Heart left ventricle (tissue), 16 donors: ENCODE results near the gene ACOD1. TPM values are rescaled to one million over a fixed set of nuclear protein-coding genes. Genes with fewer than 3 reads are reported as not detected.

ENCODE experiments used
- ATAC-seq, 4 donors: fragments of 200-7000 bp; cut with Tn5 transposase; one replicate each; pipeline ENCODE4 v1.9.1; 2020 to 2022; ENCODE audit warnings: moderate library complexity in 4 of 4, mild to moderate bottlenecking in 3 of 4, moderate number of reproducible peaks in 1 of 4
- DNase-seq, 5 donors: peaks; one replicate each; pipeline ENCODE4 v3.0.0-alpha.2; 2020
- H3K27ac ChIP-seq, 12 donors: fragments of 200-600 bp; sonication (generic) in 4 of 12; one replicate each; pipeline versions ENCODE4 v1.5.0 to v1.8.0; 2016 to 2022; ENCODE audit warnings: mild to moderate bottlenecking in 2 of 12
- H3K27me3 ChIP-seq, 9 donors: fragments of 200-600 bp; sonication (generic) in 2 of 9; one replicate each; pipeline versions ENCODE4 v1.5.1 to v1.8.0; 2016 to 2022; ENCODE audit warnings: mild to moderate bottlenecking in 3 of 9
- H3K36me3 ChIP-seq, 9 donors: fragments of 200-600 bp; sonication (generic) in 2 of 9; one replicate each; pipeline versions ENCODE4 v1.5.0 to v1.8.0; 2018 to 2022; ENCODE audit warnings: mild to moderate bottlenecking in 2 of 9
- H3K4me1 ChIP-seq, 12 donors: fragments of 200-600 bp; sonication (generic) in 4 of 12; one replicate each; pipeline versions ENCODE4 v1.5.0 to v1.8.0; 2016 to 2022; ENCODE audit warnings: mild to moderate bottlenecking in 3 of 12
- H3K4me3 ChIP-seq, 12 donors: fragments of 200-600 bp; sonication (generic) in 4 of 12; one replicate each; pipeline versions ENCODE4 v1.5.0 to v1.8.0; 2017 to 2022; ENCODE audit warnings: mild to moderate bottlenecking in 9 of 12, moderate library complexity in 4 of 12
- H3K9me3 ChIP-seq, 12 donors: fragments of 200-600 bp; sonication (generic) in 4 of 12; one replicate each; pipeline versions ENCODE4 v1.5.0 to v1.8.0; 2016 to 2022; ENCODE audit warnings: mild to moderate bottlenecking in 1 of 12
- CTCF ChIP-seq, 12 donors: fragments of 200-600 bp; sonication (generic) in 4 of 12; IDR thresholded peaks; one replicate each; pipeline versions ENCODE4 v1.5.0 to v1.8.0; 2018 to 2022; ENCODE audit warnings: antibody characterized with exemption in 12 of 12, mild to moderate bottlenecking in 5 of 12
- POLR2A ChIP-seq, 2 donors: fragments of 450-650 bp; IDR thresholded peaks; one replicate each; pipeline ENCODE4 v1.6.1; 2017; ENCODE audit warnings: antibody characterized with exemption in 2 of 2, mild to moderate bottlenecking in 2 of 2, moderate library complexity in 2 of 2
- WGBS, 4 donors: extraction: QIAGEN DNeasy Blood & Tissue Kit in 2 of 4; methylation state at CpG; one replicate each; pipeline versions ENCODE4 v1.1.5 to v1.1.7; 2013 to 2018; 5-methylcytosine and 5-hydroxymethylcytosine counted together
- intact Hi-C, 10 donors: fragments of 100-400 bp; cut with DNase I; formaldehyde crosslinking; loops; one replicate each; pipeline versions ENCODE4 v1.11.1 to v1.14.2; 2022
- polyA plus RNA-seq, 2 donors: library from polyadenylated mRNA; stranded (reverse); fragments of 200-250 nt; gene quantifications; one replicate each; pipeline ENCODE4 v1.2.3, GENCODE V29; 2013
- total RNA-seq, 9 donors: library from RNA; depleted of rRNA in 2 of 9; stranded (reverse); fragments of >200 nt in 2 of 9; fragmentation: NEBNext Ultra II Directional in 3 of 9; extraction: Animal tissue kit (Norgen Biotek cat#: 25700) in 3 of 9; gene quantifications; one replicate each; pipeline versions ENCODE4 v1.1.0 to v1.2.4, GENCODE V29; 2016 to 2023
- donor health status: ischemic (EF 13 %, LVEDD 7.1; RV severe dilation, severe dysfunction).
- donor health status: healthy with polysubstance abuse.
- donor health status: DM: no; HTN: yes; CAD: no.
- donor health status: DM: no; HTN: no; CAD: no.
- donor health status: ischemic (EF 25% LVEDD 6.9; RV normal size, moderate dysfunction).
- donor health status: ischemic (EF 25% LVEDD 5.7; RV mildly dilated, moderate dysfunction).
- donor health status: healthy.
- donor health status: DM: yes; HTN: yes; CAD: no.
- donor health status: ischemic (EF 35%, LVEDD 5.7; RV mildly dilated, moderate dysfunction).
- donor health status: nonischemic (EF 11% LVEDD 7.7; RV severe dilation, severe dysfunction).
- donor health status: DM: yes; HTN: yes; CAD: no.
- donor health status: PGD.
- donor health status: ischemic (EF 29% LVEDD 5.4; RV normal size, mild dysfunction).
- donor health status: nonischemic (EF 23%, LVEDD 6.1; RV moderate dilation, normal function).

ACOD1 gene
- total and polyA plus RNA-seq, 11 donors = 0.91 TPM; not detected in 10

- intact Hi-C loops = loop anchor here in 2 of 10 donors (2.0 to 5.0 kb wide), 2 partner anchors 34 to 106 kb away; partner anchors contain the start of genes FBXL3 (in 2 of the 2) and KCTD12 (in 1 of the 2)
- no peak for TF ChIP-seq CTCF (IDR thresholded peaks at IDR 0.05)
- no peak for TF ChIP-seq POLR2A (IDR thresholded peaks at IDR 0.05)
- DNase-seq (no peak), ATAC-seq (no peak)
- Histone ChIP-seq H3K4me1 (peaks cover 0 to 25% (median 11%) of the 10 kb centered on the region in 12 donors), H3K36me3 (peaks cover 0 to 32% (median 25%) of the 10 kb centered on the region in 9 donors), H3K9me3 (no peaks in the 10 kb centered on the region), H3K27ac (peak overlapping the region in 11 of 12 donors; percentile 85 to 95 (median 91)), H3K27me3 (no peaks in the 10 kb centered on the region), H3K4me3 (peak overlapping the region; percentile 60 to 94 (median 78))
- 43 to 57% (median 53%) methylated on average over 3 of the region's 3 CpGs for WGBS, 4 donors
These were observed 44.7 kb downstream of the ACOD1 start for GRCh38 chr13:76993021-76993420.

GRCh38 chr13:76993473-76993872, 45.2 kb downstream of the ACOD1 start:
- no peak for ATAC-seq
- whole genome bisulfite sequencing, 4 donors = 87 to 92% (median 91%) methylated on average over 5 of the region's 5 CpGs
- H3K9me3 ChIP-seq = no peaks in the 10 kb centered on the region

GRCh38 chr13:76994281-76994680, 46.0 kb downstream of the ACOD1 start:
- Histone ChIP-seq H3K9me3 (no peaks in the 10 kb centered on the region), H3K27me3 (no peaks in the 10 kb centered on the region), H3K36me3 (peaks cover 0 to 44% (median 37%) of the 10 kb centered on the region in 9 donors), H3K4me1 (peaks cover 0 to 25% (median 11%) of the 10 kb centered on the region in 12 donors), H3K27ac (no peak overlapping the region), H3K4me3 (no peak overlapping the region)
- intact Hi-C loops = loop anchor here in 1 of 10 donors (5.0 kb wide), 1 partner anchor 107 kb away; the partner anchor contains the start of gene KCTD12
- DNase-seq (no peak), ATAC-seq (no peak)
- no peak for TF ChIP-seq CTCF (IDR thresholded peaks at IDR 0.05)
- no peak for TF ChIP-seq POLR2A (IDR thresholded peaks at IDR 0.05)
- WGBS, 4 donors = 97 to 98% (median 97%) methylated on average over 3 of the region's 3 CpGs

More at GRCh38 chr13:76993473-76993872, 45.2 kb downstream of the ACOD1 start:
- Histone ChIP-seq H3K27me3 (no peaks in the 10 kb centered on the region), H3K27ac (peak overlapping the region in 3 of 12 donors; percentile 85 to 95 (median 92)), H3K4me3 (peak overlapping the region in 2 of 12 donors; percentile 92 to 94), H3K36me3 (peaks cover 0 to 37% (median 29%) of the 10 kb centered on the region in 9 donors), H3K4me1 (peaks cover 0 to 25% (median 11%) of the 10 kb centered on the region in 12 donors)
- TF ChIP-seq CTCF (IDR thresholded peaks at IDR 0.05) (no peak), POLR2A (IDR thresholded peaks at IDR 0.05) (no peak)
- intact Hi-C loops = loop anchor here in 2 of 10 donors (2.0 to 5.0 kb wide), 2 partner anchors 33 to 106 kb away; partner anchors contain the start of genes FBXL3 (in 2 of the 2) and KCTD12 (in 1 of the 2)
- DNase-seq = no peak

DNA sequence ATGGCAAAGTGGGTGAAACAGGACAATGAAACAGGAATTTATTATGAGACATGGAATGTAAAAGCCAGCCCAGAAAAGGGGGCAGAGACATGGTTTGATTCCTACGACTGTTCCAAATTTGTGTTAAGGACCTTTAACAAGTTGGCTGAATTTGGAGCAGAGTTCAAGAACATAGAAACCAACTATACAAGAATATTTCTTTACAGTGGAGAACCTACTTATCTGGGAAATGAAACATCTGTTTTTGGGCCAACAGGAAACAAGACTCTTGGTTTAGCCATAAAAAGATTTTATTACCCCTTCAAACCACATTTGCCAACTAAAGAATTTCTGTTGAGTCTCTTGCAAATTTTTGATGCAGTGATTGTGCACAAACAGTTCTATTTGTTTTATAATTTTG, 52.2 kb downstream of the ACOD1 start:
- peaks cover 0 to 90% (median 72%) of the 10 kb centered on the region in 9 donors for H3K36me3 ChIP-seq
- H3K4me3 ChIP-seq = no peak overlapping the region
- H3K9me3 ChIP-seq = no peaks in the 10 kb centered on the region
- H3K27ac ChIP-seq = peak overlapping the region in 1 of 12 donors; percentile 6
- no peaks in the 10 kb centered on the region for H3K27me3 ChIP-seq
- TF ChIP-seq POLR2A (IDR thresholded peaks at IDR 0.05) (no peak), CTCF (IDR thresholded peaks at IDR 0.05) (no peak)
- no peak for DNase-seq
- intact Hi-C loops = no loop called here
- no peak for ATAC-seq
- H3K4me1 ChIP-seq = peaks cover 0 to 43% (median 10%) of the 10 kb centered on the region in 12 donors
- 66 to 70% (median 68%) methylated on average over 1 of the region's 1 CpG for WGBS, 4 donors
